Left lung (tissue), 10 donors: ENCODE data around the gene CHRNA4. TPM values are rescaled to one million over a fixed set of nuclear protein-coding genes. Genes with fewer than 3 reads are reported as not detected.

Experiments used
- ATAC-seq: fragments of 200-7000 bp; cut with Tn5 transposase; one replicate; pipeline ENCODE4 v1.9.1; 2020; ENCODE audit warnings: moderate library complexity
- DNase-seq, 4 donors: peaks; one replicate each; pipeline ENCODE4 v3.0.0-alpha.2; 2013 to 2020
- H3K27ac ChIP-seq, 2 donors: fragments of 200-600 bp; sonication (generic) in 1 of 2; one replicate each; pipeline versions ENCODE4 v1.5.0 to v1.8.0; 2020 to 2021
- H3K27me3 ChIP-seq, 2 donors: fragments of 200-600 bp; sonication (generic) in 1 of 2; one replicate each; pipeline versions ENCODE4 v1.5.0 to v1.8.0; 2020 to 2021
- H3K36me3 ChIP-seq, 2 donors: fragments of 200-600 bp; sonication (generic) in 1 of 2; one replicate each; pipeline versions ENCODE4 v1.5.0 to v1.8.0; 2020 to 2021
- H3K4me1 ChIP-seq, 2 donors: fragments of 200-600 bp; one replicate each; pipeline ENCODE4 v1.8.0; 2021
- H3K4me3 ChIP-seq, 2 donors: fragments of 200-600 bp; sonication (generic) in 1 of 2; one replicate each; pipeline versions ENCODE4 v1.5.0 to v1.8.0; 2020 to 2021; ENCODE audit warnings: mild to moderate bottlenecking in 1 of 2
- H3K9me3 ChIP-seq, 2 donors: fragments of 200-600 bp; sonication (generic) in 1 of 2; one replicate each; pipeline versions ENCODE4 v1.5.0 to v1.8.0; 2020 to 2021
- intact Hi-C, 2 donors: fragments of 100-400 bp; cut with DNase I; formaldehyde crosslinking; loops; one replicate each; pipeline versions ENCODE4 v1.11.2 to v1.14.2; 2022
- polyA plus RNA-seq, 6 donors: library from polyadenylated mRNA; unstranded; fragments of 120-200 nt; gene quantifications; one replicate each; pipeline ENCODE4 v1.2.1, GENCODE V29; 2013; ENCODE audit not compliant: insufficient read length in 6 of 6
- total RNA-seq, 2 donors: library from RNA; stranded (reverse); fragmentation: NEBNext Ultra II Directional; extraction: Animal tissue kit (Norgen Biotek cat#: 25700); gene quantifications; one replicate each; pipeline ENCODE4 v1.2.1, GENCODE V29; 2021
- TF ChIP-seq, protein P1 (sequence below), 2 donors: fragments of 200-600 bp; sonication (generic) in 1 of 2; IDR thresholded peaks; one replicate each; pipeline versions ENCODE4 v1.5.0 to v1.8.0; 2021; ENCODE audit warnings: antibody characterized with exemption in 2 of 2
- donor health status: DM: no; HTN: yes; CAD: no.
- donor health status: DM: no; HTN: no; CAD: no.

CHRNA4 gene
- total and polyA plus RNA-seq, 8 donors = 0.16 to 1.3 (median 1.00) TPM; not detected in 2

DNA sequence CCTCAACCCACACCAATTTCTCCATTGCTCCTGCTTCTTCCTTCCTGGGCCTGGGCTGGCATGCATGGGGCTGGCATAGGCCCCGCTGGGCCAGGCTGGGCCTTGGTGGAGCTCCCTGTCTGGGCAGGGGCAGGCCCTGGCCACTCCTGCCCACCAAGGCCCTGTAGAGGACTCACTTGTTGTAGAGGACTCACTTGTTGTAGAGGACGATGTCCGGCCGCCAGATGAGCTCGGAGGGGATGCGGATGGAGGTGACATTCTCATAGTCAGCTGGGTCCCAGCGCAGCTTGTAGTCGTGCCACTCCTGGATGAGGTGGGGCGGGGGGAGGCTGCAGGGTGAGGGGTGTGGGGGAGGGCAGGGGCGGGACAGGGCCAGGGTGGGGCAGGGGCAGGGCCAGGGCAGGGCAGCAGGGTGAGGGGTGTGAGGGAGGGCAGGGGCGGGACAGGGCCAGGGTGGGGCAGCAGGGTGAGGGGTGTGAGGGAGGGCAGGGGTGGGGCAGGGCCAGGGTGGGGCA is 5.3 kb downstream of the CHRNA4 start:
- intact Hi-C loops = no loop called here
- ATAC-seq (no peak), DNase-seq (peak in 1 of 4 donors; percentile 51)
- TF ChIP-seq, protein P1, sequence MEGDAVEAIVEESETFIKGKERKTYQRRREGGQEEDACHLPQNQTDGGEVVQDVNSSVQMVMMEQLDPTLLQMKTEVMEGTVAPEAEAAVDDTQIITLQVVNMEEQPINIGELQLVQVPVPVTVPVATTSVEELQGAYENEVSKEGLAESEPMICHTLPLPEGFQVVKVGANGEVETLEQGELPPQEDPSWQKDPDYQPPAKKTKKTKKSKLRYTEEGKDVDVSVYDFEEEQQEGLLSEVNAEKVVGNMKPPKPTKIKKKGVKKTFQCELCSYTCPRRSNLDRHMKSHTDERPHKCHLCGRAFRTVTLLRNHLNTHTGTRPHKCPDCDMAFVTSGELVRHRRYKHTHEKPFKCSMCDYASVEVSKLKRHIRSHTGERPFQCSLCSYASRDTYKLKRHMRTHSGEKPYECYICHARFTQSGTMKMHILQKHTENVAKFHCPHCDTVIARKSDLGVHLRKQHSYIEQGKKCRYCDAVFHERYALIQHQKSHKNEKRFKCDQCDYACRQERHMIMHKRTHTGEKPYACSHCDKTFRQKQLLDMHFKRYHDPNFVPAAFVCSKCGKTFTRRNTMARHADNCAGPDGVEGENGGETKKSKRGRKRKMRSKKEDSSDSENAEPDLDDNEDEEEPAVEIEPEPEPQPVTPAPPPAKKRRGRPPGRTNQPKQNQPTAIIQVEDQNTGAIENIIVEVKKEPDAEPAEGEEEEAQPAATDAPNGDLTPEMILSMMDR (IDR thresholded peaks at IDR 0.05) = no peak
- Histone ChIP-seq H3K27ac (no peak overlapping the region), H3K36me3 (no peaks in the 10 kb centered on the region), H3K9me3 (no peaks in the 10 kb centered on the region), H3K4me1 (no peaks in the 10 kb centered on the region), H3K27me3 (peaks cover 9 to 69% of the 10 kb centered on the region in 2 donors), H3K4me3 (no peak overlapping the region)

DNA sequence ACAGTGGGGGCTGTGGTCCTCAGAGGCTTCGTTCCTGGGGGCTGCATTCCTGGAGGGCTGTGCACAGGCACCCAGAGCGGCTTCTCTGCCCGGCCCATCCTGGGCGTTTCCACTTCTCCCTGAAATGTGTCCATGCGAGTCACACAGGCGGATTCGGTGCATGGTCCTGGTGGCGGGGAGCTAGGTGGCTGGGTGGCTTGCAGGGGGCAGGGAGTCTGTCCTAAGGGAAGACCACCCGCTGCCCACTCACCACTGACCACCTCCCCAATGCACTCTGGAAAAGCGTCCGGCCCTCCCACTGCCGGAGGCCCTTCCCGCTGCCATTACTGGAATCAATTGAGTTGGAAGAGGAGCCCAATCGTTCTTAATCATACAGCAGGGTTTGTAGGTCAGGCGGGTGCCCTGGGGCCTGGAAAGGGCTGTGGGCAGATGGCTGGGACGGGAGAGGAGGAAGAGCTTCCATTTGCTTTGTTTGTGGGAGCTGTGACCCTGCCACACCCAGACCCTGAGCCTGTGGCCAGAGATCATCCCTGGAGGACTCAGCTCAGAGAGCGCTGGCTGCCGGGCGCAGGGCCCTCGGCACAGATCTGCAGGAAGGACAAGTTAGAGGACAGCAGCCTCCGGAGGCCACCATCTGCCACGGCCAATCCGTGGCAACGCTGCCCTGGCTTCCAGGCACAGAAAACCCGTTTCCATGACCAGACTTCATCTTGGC is 6.4 kb downstream of the CHRNA4 start:
- TF ChIP-seq, protein P1 (IDR thresholded peaks at IDR 0.05) = no peak
- ATAC-seq = no peak
- Histone ChIP-seq H3K4me3 (no peak overlapping the region), H3K4me1 (no peaks in the 10 kb centered on the region), H3K36me3 (no peaks in the 10 kb centered on the region), H3K27ac (no peak overlapping the region), H3K27me3 (peaks cover 0 to 58% of the 10 kb centered on the region in 2 donors), H3K9me3 (no peaks in the 10 kb centered on the region)
- intact Hi-C loops = no loop called here
- peak in 1 of 4 donors; percentile 63 for DNase-seq

DNA sequence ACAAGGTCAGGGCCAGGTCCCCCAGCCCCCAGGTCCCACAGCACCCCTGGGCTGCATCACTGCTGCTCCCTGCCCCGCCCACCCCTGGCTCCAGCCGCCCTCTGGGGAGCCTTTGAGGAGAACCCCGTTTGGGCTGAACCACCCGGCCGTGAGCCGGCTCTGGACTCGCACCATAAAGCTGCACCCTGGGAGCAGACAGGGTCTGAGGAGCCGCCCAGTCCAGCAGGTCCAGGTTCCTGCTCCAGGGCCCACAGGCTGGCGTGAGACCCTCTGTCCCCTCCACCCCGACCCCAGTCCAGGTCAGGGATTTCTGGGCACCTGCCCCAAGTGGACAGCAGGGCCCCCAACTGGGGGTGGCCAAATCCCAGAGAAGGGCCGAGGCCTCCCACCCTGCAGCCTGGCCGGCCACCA is 8.3 kb downstream of the CHRNA4 start:
- H3K27me3 ChIP-seq = peaks cover 0 to 56% of the 10 kb centered on the region in 2 donors
- TF ChIP-seq, protein P1 (IDR thresholded peaks at IDR 0.05) = no peak
- no peaks in the 10 kb centered on the region for H3K36me3 ChIP-seq
- H3K4me1 ChIP-seq = no peaks in the 10 kb centered on the region
- ATAC-seq (no peak), DNase-seq (peak in 1 of 4 donors; percentile 63)
- no peak overlapping the region for H3K27ac ChIP-seq
- intact Hi-C loops = no loop called here
- no peaks in the 10 kb centered on the region for H3K9me3 ChIP-seq
- no peak overlapping the region for H3K4me3 ChIP-seq

DNA sequence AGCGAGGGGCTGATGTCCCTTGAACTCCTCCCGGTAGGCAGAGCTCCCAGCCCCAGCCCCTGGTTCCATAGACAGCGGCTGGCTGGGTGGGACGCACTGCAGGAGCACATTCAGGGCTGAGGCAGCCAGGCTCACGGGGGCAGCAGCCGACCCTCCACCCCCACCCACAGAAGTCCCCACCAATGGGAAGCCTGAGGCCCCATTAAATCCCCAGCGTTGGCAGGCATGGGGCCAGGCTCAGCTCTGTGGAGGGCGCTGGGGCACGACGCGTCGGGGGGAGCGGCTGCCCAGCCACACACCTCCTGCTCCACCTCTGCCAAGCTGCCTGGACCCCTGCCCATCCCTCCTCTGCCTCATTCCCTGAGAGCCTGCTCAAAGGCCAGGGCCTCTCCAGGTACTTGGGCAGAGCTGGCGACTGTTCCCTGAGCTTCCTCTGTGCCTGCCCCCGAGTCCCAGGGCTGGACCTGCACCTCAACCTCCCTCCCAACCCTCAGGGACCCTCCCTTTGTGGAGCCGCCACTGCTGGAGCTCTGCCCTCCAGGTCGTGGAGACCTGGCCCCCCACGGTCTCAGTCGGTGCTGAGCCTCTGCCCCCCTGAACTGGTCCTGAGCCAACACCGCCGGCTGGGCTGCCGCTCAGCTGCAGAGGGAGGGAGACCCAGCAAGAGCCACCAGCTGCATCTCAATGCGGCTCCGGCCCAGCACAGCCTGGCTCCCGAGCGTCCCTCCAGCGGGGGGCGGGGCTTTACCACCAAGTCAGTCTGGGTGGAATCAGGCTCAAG is 9.1 kb downstream of the CHRNA4 start:
- H3K4me1 ChIP-seq = no peaks in the 10 kb centered on the region
- TF ChIP-seq, protein P1 (IDR thresholded peaks at IDR 0.05) = no peak
- peaks cover 0 to 59% of the 10 kb centered on the region in 2 donors for H3K27me3 ChIP-seq
- no peak overlapping the region for H3K4me3 ChIP-seq
- no peaks in the 10 kb centered on the region for H3K9me3 ChIP-seq
- H3K36me3 ChIP-seq = no peaks in the 10 kb centered on the region
- DNase-seq (peak in 3 of 4 donors; percentile 59 to 74 (median 72)), ATAC-seq (no peak)
- intact Hi-C loops = no loop called here
- no peak overlapping the region for H3K27ac ChIP-seq

DNA sequence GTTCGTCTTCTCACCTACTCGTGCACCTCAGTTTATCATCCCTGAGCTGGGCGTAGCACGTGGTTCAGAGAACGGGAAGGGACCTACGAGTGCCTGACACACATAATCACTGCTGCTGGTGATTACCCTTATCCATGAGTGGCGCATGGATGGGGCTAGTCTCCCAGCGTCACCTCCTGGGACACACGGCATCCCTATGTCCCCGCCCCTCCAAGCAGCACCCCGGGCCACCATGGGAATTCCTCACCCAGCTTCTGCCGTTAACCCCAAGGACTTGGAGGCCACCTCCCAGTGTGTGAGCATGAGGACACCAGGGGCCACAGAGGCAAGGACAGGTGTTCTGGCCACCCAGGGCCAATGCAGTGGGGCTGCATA is 9.8 kb downstream of the CHRNA4 start:
- intact Hi-C loops = no loop called here
- H3K4me3 ChIP-seq = no peak overlapping the region
- H3K36me3 ChIP-seq = no peaks in the 10 kb centered on the region
- ATAC-seq (no peak), DNase-seq (peak in 1 of 4 donors; percentile 33)
- no peak overlapping the region for H3K27ac ChIP-seq
- no peaks in the 10 kb centered on the region for H3K9me3 ChIP-seq
- H3K4me1 ChIP-seq = no peaks in the 10 kb centered on the region
- peaks cover 0 to 62% of the 10 kb centered on the region in 2 donors for H3K27me3 ChIP-seq
- TF ChIP-seq, protein P1 (IDR thresholded peaks at IDR 0.05) = no peak
